ENCODE data around the gene NOL6.

GRCh38 chr9:33489066-33489465 lies 15.3 kb upstream of the NOL6 start:
- TF ChIP-seq CTCF (IDR thresholded peaks at IDR 0.05) = no peak
- TF ChIP-seq POLR2AphosphoS5 (IDR thresholded peaks at IDR 0.05) = no peak

All from stomach (tissue), 4 donors.